HEK293 (cell line): ENCODE data around the gene FUT8.

Experiments used
- ATF2 ChIP-seq: fragments of 450-650 bp; formaldehyde crosslinking; IDR thresholded peaks from 2 replicates; pipeline ENCODE4 v1.5.1; 2016; ENCODE audit warnings: missing biosample characterization, missing genetic modification characterization, low read depth
- BCL11B ChIP-seq: fragments of 450-650 bp; formaldehyde crosslinking; IDR thresholded peaks from 2 replicates; pipeline ENCODE4 v1.5.1; 2016; ENCODE audit warnings: low read depth, missing biosample characterization, missing genetic modification characterization
- CTCF ChIP-seq: fragments of 450-650 bp; formaldehyde crosslinking; IDR thresholded peaks from 2 replicates; pipeline ENCODE4 v1.5.1; 2016; ENCODE audit warnings: missing biosample characterization, missing genetic modification characterization
- GLIS2 ChIP-seq: fragments of 450-650 bp; formaldehyde crosslinking; IDR thresholded peaks from 2 replicates; pipeline ENCODE4 v1.5.1; 2016; ENCODE audit warnings: missing biosample characterization, missing genetic modification characterization
- ZNF311 ChIP-seq: fragments of 450-650 bp; formaldehyde crosslinking; IDR thresholded peaks from 2 replicates; pipeline ENCODE4 v1.5.1; 2017; ENCODE audit warnings: missing biosample characterization, missing genetic modification characterization, borderline replicate concordance
- ZNF513 ChIP-seq: fragments of 450-650 bp; IDR thresholded peaks from 2 replicates; pipeline ENCODE4 v1.5.1; 2018; ENCODE audit warnings: missing biosample characterization, missing genetic modification characterization
- ZNF830 ChIP-seq: fragments of 450-650 bp; IDR thresholded peaks from 2 replicates; pipeline ENCODE4 v1.5.0; 2018; ENCODE audit warnings: missing biosample characterization, missing genetic modification characterization, low read depth, mild to moderate bottlenecking, moderate library complexity
- TF ChIP-seq, protein P1 (sequence below): fragments of 450-650 bp; formaldehyde crosslinking; IDR thresholded peaks from 2 replicates; pipeline ENCODE4 v1.5.1; 2016; ENCODE audit warnings: missing biosample characterization, missing genetic modification characterization

DNA sequence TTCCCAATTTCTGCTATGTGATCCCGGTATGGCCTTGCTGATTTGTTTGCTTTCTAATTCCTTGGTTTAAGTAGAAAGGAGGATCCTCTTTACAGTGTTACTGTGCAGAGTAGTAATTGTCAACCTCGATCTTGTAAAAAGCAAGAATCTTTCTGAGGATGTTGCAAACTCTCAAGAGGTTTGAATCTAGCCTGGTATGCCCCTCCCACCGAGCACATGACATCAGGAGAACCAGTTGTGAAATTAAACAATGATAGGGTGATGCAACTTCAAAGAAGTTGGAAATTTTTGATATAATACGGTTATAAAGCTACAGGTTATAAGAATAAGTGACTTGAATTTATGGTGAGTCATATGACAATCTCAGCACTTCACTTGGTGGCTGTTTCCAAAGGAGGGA is 35.0 kb upstream of the FUT8 start:
- TF ChIP-seq GLIS2 (tag by site-specific recombination) (no peak), CTCF (tag by site-specific recombination) (no peak), ZNF513 (no peak), ZNF311 (tag by site-specific recombination) (no peak), BCL11B (tag by site-specific recombination) (no peak), ATF2 (tag by site-specific recombination) (no peak), ZNF830 (tag by site-specific recombination) (no peak)
- TF ChIP-seq, protein P1, sequence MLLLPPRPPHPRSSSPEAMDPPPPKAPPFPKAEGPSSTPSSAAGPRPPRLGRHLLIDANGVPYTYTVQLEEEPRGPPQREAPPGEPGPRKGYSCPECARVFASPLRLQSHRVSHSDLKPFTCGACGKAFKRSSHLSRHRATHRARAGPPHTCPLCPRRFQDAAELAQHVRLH (tag by site-specific recombination): no peak
